ENCODE results near the gene NID1.

NID1 gene

DNA sequence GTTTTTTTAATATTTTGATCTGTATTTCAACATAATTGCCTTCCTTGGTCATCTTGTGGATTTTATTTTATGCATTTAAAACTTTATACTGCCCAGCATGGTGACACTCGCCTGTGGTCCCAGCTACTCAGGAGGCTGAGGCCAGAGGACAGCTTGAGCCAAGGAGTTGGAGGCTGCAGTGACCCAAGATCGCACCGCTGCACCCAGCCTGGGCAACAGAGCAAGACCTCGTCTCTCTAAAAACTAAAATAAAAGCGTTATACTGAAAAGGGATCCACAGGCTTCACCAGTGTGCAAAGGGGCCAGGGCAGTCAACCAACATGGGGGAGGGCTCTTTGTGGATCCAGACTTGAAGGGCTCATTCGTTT, 1.4 kb downstream of the NID1 start:
- DNase-seq, result no peak

DNA sequence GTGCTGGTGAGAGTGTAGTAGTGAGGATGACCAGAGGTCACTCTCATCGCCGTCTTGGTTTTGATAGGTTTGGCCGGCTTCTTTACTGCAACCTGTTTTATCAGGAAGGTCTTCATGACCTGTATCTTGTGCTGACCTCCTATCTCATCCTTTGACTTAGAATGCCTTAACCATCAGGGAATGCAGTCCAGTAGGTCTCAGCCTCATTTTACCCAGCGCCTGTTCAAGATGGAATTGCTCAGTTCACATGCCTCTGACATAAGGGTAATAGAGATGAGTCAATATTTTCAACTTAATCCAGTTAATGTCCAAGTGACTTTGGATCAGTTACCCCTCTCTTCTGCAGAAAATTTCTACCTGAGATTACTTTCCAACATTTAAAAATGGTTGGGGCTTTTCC, 4.6 kb downstream of the NID1 start:
- no peak for DNase-seq

DNA sequence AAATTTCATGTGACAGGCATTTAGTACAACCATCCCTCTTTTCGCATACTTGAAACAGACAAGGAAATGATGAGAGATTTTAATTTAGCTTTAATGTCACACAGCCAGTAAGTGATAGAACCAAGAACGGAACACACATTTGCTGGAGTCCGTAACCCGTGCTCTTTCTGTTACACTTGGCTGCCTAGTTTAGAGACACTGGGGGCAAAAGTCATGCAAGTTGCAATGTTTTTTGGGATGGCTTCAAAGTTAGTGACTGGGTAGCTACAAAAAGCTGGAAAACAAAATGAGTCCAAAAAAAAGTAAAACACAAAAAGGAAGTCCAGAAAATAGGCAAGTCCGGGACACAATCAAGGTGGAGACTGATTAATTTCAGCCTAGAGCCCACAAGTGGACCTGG, 5.9 kb downstream of the NID1 start:
- no peak for DNase-seq

DNA sequence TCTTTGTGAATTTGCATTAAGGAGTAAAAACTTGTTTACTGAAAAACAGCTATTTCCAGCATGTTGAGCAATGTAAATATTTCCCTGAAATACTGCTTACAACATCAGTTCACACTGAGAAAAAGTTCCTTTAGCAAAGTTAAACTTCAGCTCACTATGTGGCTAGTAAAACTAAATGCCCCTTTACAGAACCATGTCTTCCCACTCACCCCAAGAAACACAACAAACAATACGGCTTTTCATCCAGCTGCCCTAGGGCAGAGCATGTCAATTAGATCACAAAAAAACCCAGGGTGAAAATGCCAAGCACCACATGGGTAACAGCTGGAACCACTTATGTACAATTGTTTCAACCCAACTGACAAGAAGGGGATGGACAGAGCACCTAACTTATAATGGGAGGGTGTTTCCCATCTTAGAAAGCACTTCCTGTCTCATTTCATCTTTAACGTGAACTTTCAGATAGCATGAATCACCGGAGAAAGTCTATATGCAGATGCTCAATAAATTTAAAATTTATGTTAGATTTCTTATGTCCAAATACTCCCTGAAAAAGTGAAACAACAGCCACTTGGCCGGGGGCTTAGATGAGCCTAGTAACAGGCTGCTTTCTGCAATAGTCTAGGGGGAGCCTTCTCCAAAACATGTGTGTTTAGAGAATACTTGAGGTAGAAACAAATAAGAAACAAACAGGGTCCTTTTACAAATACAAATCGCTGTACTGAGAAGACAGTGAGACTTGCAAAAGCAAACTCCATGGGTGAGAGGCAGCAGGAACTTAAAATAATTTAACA, 6.6 kb downstream of the NID1 start:
- no peak for DNase-seq

DNA sequence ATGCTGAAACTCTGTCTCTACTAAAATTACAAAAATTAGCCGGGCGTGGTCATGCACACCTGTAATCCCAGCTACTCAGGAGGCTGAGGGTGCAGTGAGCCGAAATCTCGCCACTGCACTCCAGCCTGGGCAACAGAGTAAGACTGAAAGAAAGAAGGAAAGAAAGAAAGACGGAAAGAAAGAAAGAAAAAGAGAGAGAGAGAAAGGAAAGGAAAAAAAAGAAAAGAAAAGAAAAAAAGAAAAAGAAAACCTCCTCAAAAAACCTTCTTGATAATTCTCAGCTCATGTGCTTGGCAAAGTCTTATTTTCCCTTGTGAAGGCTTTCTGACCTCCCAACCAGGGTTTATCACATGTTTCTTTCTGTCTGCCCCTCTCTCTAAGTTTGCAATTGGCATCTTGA, 7.3 kb downstream of the NID1 start:
- no peak for DNase-seq

DNA sequence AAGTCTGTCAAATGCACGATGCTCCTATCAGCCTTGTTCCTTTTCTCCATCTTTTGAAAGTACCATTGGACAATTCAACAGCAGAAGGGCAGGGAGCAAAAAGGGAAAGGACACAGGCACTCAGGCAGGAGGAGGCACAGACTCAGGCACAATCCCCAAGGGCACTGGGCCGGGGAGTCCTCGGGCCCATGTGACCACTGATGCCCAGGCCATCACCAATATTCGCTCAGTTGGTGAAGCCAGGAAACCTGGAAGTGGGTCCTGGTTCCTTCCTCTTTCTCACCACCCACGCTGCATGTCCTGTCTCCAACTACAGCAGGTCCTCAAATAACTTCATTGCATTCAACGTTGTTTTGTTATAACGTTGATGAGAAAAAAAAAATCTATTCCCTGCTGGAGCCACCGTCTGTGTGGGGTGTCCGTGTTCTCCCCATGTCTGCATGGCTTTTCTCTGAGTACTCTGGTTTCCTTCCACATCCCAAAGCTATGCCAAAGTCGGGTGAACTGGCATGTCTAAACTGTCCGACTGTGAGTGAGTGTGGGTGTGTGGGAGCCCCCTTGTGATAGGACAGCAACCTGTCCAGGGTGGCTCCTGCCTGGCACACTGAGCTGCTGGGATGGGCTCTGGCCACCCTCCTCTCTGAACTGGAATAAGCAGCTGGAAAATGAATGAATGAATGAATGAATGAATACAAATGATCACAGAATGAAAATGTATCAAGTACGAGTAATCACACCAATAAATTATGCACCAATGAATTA, 12.5 kb downstream of the NID1 start:
- DNase-seq, result no peak

DNA sequence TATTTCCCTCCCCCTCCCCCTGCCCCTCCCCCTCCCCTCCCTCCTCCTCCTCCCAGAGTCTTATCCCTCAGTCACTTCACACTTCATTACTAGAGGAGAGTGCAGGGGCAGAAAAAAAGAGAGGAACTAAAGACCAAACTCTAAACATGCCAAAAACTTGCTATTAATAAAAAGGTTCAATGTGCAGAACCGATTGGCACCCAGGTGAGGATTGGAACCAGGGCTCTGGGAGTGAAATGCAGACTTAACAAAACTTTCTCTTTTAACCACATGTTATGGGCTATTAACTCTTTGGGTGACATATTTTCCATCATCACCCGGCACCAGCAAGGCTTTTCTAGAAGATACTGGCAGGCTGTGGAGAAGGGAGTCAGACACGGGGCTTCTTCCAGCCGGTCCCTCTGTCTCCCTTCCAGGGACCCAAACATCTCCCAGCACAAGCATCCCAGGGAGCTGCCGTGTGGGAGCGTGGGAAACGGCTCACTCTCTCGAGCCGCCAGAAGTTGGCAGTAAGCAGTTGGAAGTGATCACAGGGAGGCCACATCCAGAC, 13.6 kb downstream of the NID1 start:
- no peak for DNase-seq

DNA sequence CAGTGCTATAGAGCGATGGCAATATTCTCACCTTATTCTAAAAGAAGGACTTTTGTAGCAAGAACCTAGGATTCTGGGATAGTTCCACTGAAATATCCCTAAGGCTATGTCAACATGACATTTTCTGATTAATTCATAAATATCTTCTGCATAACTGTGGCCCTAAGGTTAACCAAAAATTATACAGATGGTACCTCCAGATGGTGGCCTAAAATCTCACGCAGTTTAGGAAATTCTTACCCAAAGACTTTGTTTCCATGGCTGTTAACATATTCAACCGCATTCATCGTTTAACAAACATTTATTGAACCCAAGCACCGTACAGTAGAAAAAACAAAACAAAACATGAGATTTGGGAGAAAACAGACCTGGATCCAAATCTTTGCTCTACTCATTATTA, 19.1 kb downstream of the NID1 start:
- DNase-seq, result no peak

DNA sequence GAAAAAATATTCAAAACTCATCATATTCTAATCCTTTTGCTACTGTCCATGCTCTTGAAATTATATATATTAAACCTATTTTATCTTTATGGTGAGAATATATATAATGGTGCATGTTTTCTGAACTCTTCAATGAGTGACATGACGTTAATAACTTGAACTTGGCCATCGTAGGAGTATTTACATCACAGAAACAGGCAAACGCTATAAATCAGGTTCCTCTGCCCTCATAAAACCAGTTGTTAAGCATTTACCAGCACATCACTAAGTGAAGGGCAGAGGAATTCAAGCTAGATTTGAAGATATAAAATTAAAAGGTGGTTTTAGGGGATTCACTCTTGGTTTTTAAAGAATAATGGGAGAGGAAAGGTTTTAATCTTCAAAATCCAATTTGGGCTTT, 20.5 kb downstream of the NID1 start:
- DNase-seq, result no peak

DNA sequence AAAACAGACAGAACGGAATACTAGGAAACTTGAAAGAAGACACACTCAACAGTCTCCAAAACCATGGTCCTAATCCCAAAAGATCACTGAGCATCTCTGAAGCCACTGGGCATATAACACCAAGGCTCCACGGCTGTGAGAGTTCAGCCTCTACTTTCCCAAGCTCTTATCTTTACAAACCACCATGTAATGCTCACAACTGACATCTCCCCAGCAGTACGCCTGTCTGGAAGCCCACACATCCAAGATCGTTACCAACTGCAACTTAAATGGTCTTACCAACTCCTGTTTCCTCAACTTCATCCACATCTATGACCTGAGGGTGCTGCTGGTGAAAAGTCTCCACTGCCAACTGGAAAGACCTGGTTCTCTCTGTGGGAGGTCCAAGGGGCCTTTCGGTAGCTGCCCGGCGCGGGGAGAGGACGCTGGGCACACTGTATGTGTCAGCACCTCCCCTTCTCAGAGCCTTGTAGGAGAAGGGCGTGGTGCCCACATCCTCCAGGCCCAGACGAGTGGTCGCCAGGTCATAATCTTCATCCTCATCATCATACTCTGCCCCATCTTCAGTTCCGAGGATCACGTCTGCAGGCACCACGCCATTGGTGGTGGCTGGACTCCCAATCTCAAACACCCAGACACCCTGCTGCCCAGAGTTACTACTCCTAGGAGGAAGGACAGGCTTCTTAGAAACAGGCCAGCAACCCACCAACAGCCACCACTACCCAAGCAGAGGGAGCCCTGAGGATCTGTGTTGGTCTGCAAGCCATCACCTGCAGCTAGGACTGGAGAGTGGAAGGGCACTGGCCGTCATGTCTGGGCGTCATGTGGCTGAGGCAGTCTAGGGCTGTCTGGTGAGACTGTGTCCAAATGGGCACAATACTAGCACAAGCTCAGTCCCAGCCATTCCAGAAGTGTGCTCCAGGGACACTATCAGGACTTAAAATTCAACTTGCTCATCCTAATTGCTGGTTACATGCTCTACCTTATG, 23.0 kb downstream of the NID1 start:
- no peak for DNase-seq

DNA sequence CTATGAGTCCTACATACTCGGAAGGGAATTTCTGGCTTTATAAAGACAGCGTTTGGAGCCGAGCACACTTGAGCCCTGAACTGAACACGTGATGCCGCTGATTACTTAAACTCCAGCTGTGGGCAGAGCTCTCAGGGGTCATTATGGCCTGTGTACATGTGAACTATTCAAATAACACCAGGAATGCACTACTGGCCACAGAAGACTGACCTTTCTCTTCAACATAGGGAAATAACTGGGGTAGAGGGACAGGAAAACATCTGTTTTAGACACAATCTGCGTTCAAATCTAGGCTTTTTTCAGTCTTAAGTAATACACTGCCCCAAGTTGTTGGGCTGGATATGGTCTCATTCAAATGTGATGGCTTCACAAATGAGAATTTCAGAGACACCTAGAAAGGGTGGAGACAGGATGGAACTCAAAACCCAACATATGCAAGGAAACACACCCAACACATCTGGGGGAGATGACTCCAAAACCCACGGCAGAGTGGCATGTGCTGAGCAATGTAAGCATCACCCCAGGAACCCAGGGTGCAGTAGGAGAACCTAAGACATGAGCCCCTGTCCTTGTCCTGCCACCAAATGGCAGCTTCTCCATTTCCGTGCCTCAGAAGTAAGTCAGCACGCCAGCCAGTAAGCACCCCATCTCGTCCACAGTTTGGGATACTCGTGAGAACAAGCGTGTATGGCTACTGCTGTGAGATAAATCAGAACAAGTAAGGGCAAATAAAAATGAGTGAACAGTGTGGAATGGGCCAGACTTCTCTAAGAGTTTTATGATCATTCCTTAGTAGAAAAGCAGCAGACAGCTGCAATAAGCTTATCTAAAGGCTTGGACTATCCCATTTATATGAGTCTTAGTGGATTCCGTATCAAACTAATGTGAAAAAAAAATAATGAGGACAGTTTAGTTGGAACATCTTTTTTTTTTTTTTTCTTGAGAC, 24.9 kb downstream of the NID1 start:
- no peak for DNase-seq

DNA sequence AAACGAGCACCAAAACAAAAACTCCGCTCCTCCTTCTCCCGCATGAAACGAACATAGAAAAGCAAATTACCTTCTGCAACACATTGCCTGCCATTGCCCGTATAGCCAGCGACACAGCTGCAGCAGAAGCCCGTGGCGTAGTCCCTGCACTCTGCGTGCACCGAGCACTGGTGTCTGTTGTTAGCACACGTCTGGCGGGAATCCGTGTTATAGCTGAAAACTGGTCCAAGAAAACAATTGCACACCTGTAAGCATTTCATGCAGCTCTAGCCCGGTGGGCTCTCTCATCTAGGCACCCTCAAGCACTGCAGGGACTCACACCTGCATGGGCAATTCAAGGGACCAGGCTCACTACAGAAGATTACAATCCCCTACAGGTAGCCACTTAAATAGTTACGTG, 26.9 kb downstream of the NID1 start:
- no peak for DNase-seq

DNA sequence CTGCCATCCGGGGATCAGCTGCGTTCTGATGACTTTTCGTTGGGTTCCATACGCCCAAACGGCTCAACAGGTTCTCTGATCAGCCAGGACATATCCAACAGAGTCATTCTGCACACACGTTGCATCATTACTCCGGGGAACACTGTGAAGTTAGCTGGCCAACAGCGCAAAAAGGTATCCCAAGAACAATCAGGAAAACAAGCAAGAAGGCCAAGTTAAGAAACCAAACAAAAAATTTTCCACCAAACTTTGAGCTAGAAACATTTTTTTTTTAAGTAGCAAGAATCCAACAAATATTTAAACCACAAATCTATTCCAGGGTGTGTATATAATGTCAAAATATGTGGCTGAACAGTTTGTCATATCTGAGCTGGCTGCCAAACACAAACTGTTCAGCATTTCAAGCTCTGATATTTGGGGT, 29.2 kb downstream of the NID1 start:
- DNase-seq, result no peak

DNA sequence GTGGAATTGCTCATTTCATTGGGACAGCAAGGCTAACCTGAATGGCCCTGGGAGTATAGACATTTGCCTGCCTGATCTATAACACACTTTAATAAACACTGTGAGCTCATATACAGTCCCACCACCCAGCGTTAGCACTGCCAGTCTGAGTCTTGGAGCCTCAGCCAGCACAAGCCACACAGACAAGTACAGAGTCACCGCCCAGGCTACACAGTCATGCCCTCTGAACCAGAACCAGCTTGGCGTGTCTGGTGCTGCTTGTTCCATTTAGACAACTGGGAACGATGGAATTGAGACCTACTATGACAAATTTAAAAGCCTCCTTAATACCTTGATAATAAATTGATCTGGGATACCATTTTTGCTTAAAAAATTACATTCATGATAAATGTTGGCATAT, 31.6 kb downstream of the NID1 start:
- DNase-seq, result no peak

DNA sequence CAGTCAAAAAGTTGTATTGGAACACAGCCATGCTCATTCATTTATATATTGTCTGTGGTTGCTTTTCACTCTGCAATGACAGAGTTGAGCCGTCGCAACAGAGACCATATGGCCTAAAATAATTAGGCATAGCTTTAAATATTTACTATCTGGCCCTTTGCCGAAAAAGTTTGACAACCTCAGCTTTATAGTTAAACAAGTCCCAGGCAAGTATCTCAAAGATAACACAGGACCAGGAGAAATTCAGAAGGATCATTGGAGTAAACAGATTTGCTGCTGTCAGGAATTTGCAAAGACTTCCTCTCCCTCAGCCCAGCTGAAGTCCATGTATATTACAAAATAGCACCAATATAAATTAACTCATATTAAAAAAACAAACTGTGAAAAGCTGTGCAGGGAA, 34.4 kb downstream of the NID1 start:
- no peak for DNase-seq

DNA sequence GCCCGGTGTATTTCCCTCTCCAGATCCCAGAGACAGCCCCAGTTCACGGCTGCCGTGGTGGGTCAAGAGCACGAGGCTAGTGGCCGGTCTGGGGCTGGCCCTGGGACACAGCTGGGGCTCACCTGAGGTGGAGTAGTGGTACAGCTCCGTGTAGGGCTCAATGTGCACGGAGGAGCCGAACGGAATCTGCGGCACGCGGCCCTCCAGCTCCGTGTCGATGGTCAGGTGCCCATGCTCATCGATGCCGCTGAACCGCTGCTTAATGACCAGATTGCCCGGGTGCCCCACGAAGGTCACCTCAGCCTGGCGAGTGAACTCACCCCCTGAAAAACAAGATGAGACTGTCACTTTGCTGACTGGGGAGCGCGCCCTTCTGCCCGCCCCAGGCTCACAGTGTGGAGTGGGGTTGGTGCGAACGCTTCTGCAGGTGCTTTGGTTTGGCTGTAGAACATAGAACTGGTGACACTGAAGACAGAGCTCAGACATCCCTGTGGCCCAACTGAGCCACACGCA, 35.4 kb downstream of the NID1 start:
- no peak for DNase-seq

DNA sequence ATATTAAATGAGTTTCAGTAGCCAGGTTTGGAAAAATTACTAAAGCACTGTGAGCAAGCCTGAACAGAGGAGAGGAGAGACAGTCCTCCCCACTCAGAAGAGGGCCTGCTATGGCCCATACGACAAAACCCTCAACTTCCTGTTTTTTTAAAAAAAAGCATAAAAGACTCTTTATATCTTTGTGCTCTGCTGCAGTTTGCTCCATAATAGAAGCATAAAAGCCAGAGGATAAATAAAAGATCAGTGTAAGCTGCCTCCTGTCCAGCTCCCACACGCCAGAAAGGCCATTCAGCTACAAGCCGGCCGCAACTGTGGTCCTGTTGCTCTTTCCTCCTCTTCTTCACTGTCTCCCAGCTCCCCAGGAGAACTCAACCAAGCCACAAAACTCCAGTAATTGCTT, 37.8 kb downstream of the NID1 start:
- DNase-seq, result no peak

DNA sequence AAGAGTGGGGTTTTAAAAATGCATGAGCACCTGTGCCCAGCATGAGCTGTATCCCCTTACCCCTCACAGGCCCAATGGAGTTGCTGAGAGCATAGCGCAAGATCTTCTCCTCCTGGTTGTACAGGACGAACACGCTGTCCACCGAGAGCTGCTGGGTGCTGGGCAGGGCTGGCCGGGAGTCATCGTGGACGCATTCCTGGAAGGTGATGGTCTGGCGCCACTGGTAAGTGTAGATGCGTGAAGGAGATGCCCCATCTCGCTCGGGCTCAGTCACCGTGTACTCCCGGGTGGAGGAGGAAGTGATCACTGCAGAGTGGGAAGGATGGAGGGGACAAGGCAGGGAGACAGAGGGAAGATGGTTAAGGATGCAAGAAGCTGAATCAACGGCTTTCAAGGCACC, 39.1 kb downstream of the NID1 start:
- no peak for DNase-seq

DNA sequence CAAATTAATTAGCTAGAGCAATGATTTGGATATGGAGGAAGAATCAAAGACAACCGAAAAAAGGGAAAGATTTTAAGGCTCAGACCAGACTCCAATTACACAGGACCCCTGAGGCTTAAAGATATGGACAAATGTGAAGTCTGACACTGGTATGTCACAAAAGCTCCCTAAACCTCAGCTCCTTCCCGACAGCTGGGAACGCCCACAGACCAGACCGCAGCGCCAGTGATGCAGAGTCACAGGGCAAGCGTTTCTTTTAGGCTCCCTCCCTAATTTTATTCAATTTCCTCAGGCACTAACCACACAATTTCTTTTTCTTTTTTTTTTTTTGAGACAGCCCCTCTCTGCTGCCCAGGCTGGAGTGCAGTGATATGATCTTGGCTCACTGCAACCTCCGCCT, 40.2 kb downstream of the NID1 start:
- DNase-seq, result no peak

DNA sequence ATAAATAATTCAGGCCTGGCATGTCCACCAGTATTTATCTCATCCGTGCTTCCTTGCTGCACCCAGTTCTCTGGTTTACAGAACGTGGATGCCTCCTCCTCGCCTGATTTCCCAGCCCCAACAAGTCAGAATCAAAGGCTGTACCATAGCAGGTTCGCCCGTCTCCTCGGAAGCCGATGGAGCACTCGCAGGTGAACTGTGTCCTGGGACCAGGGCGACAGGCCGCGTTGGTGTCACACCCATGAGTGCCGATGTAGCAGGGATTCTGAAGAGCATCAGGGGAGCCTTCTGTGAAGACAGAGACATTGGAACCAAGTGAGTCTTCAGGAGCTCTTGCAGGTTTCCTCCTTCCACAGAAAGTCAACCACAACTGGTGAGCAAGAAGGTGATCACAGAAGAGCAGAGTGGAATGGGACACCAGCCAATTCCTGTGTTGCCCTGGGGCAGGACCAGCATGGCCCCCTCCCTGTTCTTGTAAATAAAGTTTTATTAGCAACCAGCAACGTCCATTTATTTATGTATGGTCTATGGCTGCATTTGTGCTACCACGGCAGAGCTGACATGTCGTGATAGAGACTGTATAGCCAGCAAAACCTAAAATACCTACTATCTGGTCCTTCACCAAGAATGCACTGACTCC, 40.8 kb downstream of the NID1 start:
- DNase-seq, result no peak
